Suppressor macrophage (primary cell): ENCODE results near the gene VKORC1.
"Not testable (repeated sequence)": the region's sequence is repeated elsewhere in the genome, so short reads cannot be mapped to it uniquely, and the experiment has no call there.

ENCODE experiments used
- DNase-seq, 4 experiments: peaks; one replicate each; pipeline ENCODE4 v3.0.0-alpha.2; 2020 to 2022
- total RNA-seq, 17 experiments: gene quantifications; one replicate each; lab custom pipeline; 2026; ENCODE audit warnings: mixed read lengths in 6 of 17, inconsistent platforms in 3 of 17; lab: John Stamatoyannopoulos, UW

Gene VKORC1
- 5.9 to 16.4 (median 9.6) reads per million in 17 experiments for total RNA-seq

DNA sequence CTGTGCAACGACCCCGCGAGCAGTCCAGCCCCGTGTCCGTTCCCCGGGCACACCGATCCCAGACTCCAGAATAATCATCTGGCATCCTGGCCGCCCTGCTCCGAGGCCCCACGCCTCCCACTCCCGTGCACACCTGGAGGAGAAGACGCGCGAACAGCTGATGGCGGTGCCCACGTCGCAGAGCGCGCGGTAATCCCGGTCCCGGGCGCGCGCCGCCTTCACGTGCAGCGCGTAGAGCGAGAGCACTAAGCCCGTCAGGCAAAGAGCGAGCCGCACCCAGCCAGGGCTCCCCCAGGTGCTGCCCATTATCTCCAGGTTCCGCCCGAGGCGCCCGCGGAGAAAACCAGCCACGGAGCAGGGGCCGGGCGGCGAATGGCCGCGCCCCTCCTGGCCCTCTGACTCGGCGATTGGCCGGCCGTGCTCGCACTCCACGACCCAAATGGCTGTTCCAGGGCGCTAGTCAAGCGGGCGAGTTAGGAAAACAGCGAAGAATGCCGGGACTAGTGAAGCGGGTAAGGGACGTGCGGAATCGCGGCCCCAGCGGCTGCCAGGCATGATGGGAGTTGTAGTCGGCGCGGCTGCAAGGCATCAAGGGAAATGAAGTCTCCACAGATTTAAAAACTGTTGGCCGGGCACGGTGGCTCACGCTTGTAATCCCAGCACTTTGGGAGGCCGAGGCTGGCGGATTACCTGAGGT is at the start of gene VKORC1:
VKORC1 (minus strand) TSS at position 374 of the 697 bp plus-strand sequence; CDS start at position 306, 68 bp downstream.
- DNase-seq: peak; percentile 97 to 99 (median 98)

DNA sequence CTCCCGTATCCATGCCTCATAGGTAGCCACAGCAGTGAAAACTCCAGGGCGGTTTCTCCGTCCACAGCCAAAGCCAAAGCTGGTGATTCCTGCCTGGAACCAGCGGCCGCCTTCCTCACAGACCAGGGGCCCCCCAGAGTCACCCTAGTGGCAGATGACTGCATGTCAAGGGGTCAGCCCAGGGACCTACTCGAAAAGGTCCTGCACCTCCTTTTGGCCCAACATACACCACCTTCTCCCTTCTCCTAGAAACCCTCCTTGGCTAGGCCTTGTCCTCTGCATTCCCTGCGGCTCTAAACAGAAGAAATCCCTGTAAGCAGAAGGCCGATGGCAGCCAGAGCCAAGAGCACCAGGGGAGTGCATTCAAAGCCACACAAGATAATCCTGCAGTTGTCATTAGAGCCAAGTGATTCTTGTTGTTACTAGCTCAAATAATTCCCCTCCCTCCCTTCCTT is 49.1 kb upstream of the VKORC1 start:
- DNase-seq: no peak

DNA sequence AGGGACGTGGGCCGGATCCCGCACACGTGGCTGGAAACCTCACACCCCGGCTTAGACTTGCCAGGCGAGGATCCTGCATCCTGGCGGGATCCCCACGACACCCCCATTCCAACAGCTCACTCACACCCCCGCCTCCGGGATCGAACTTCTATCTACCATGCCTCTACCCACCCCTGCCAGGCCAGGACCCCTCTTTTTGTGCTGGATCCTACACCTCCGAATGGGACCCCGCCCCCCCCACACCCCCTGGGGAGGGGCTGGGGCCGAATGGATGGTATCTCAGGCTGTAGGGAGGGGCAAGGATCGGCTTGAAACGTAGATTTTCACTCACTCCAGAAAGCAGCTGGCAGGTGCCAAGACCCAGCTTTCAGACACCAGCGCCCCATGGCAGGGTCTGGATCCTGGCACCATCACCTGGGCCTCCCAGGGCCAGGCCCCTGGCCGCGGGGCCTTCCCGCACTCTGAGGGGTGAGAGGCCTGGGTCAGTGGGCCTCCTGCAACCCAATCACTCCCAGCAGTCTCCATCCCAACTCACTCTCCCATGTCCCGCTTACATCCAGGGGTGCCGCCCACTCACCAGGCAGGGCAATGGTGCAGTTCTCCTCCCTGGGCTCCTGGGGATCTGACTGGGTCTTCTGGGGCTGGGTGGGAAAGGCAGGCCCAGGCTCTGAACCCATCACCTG is 48.6 kb upstream of the VKORC1 start:
- no peak for DNase-seq

DNA sequence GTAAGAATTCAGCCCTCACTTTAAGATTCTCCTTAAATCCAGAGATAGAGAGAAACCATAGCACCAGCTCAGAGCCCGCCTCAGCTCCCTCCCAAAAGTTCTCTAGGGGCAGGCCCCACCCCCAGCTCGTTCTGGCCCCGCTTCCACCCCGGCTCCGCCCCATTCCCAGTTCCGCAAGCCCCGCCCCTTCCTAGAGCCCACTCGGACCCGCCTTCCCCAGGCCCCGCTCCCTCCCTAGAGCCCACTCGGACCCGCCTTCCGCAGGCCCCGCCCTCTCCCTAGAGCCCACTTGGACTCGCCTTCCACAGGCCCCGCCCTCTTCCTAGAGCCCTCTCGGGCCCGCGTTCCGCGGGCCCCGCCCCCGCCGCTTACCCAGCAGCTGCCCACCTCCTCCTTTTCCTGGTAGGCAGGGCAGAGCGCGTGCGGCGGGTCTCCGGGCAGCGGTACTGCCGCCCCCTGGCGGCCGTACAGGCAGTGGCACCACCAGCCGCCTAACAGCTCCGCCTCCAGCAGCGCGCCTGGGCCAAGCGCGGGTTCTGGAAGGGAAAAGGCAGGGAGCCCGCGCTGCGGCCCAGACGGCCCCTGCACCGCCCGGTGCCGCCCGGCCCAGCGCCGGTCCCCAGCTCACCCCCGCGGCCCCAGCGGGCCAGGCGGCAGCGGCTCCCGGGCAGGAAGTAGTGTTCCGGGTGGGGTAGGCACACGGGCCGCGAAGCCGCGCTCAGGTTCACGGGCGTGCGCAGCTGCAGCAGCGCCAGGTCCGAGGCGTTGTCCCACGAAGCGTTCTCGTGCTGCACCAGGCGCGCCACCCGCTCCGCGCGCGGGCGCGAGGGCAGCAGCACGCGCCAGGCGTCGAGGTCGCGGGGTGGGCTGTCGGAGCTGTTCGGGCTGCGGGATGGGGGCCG is 47.8 kb upstream of the VKORC1 start:
- peak; percentile 99 to 100 (median 99) for DNase-seq

DNA sequence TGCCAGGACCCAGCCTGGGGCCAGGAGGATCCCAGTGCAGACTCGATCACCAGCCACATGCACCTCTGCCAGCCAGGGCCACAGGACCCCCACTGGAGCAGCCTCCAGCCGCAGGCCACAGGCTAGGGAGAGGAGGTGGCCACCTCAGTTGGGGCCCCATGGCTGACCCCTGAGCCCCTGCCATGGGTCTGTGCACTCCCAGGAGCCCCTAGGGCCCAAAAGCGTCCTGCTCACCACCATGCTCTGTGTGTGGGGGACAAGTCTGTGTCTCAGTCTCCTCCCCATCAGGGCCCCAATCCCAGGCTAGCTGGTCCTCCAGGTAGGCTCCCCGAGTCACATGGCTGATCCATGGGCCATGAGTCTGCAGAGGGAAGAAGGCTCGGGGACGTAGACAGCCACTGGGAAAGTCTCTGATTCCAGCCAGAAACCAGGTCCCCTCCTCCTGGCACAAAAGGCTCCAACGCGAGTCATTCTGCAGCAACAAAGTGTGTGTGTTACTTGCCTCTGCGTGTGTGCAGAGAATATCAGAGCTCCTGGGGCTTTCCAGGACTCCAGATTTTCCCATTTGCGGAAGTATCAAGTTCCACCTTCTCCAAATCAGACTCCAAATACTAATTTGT is 47.0 kb upstream of the VKORC1 start:
- no peak for DNase-seq

DNA sequence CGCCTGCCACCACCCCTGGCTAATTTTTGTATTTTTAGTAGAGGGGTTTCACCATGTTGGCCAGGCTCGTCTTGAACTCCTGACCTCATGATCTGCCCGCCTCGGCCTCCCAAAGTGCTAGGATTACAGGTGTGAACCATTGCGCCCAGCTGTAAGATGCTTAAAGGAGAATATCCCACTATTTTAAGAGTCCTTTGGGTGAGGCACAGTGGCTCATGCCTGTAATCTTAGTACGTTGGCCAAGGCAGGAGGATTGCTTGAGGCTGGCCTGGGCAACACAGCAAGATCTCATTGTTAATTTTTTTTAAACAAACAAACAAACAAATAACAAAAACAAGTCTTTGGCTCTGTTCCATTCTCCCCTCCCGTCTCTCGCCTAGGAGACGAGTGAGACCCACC is 46.5 kb upstream of the VKORC1 start:
- DNase-seq: not testable (repeated sequence)

DNA sequence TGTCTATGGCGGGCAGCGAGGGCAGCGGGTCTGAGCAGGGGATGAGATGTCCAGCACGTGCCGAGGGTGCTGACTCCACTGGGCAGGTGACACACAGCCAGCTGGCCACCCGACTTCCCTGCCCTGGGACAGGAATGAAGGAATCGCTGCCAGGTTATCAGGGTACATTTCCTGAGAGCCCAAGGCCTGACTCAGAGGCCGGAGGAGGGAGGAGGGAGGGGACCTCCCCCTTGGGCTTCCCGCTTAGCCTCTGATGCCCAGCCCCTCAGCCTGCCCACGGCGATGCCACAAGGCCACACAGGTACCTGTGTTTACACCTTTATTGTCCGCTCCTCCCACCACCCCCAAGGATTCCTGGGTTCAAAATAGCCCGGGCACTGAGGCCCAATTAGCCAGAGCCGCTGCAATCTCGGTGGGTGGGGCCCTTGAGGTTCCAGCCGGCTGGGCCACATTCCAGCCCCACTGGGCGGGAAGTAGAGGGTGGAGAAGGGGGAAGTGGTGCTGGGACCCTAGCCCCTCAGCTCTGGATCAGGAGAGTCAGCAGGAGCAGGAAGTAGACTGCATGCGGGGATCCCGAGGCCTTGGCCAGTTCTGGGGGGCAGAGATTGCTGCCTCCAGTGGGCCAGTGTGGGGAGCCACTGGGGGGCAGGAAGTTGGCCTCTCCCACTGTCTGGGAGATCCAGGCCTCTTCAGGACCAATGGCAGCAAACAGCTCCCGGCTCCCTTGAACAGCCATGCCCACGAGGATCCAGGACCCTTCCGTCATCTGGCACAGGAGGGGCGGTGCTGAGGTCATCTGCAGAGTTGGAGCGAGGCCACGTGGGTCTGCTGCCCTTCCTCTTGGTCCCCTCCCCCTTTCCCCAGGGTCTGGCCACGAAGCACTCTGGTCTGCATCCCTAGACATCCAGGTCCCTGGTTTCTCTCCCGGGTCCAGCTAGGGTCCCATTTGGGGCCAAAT is 44.3 kb upstream of the VKORC1 start:
- DNase-seq: no peak

DNA sequence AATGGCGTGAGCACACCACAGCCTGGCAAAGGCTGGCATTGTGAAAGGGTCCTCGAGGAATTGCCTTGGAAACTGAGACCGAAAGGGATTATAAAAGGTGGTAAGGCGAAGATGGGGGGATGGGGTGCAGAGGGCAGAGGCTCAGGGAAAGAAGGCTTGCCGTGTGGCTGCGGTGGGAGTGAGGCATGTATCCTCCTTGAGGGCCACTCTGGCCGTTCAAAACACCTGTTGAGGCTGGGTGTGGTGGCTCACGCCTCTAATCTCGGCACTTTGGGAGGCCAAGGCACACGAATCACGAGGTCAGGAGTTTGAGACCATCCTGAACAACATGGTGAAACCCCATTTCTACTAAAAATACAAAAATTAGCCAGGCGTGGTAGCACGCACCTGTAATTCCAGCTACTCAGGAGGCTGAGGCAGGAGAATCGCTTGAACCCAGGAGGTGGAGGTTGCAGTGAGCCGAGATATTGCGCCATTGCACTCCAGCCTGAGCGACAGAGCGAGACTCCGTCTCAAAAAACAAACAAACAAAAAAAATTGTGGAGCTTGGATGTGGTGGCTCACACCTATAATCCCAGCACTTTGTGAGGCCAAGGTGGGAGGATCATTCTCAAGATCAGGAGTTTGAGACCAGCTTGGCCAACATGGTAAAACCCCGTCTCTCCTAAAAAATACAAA is 42.4 kb upstream of the VKORC1 start:
- not testable (repeated sequence) for DNase-seq

DNA sequence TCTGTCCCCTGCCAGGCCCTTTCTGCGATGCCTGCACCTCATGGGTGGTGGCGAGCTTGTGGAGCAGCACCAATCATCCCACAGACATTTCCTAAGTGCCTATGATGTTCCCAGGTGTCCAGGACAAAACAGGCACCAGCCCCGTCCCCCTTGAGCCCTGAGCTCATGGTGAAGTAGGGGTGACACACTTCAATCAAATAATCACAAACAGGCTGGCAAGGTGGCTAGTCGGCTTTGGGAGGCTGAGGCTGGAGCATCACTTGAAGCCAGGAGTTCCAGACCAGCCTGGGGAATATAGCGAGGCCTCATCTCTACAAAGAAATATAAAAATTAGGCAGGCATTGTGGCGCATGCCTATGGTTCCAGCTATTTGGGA is 41.7 kb upstream of the VKORC1 start:
- no peak for DNase-seq

DNA sequence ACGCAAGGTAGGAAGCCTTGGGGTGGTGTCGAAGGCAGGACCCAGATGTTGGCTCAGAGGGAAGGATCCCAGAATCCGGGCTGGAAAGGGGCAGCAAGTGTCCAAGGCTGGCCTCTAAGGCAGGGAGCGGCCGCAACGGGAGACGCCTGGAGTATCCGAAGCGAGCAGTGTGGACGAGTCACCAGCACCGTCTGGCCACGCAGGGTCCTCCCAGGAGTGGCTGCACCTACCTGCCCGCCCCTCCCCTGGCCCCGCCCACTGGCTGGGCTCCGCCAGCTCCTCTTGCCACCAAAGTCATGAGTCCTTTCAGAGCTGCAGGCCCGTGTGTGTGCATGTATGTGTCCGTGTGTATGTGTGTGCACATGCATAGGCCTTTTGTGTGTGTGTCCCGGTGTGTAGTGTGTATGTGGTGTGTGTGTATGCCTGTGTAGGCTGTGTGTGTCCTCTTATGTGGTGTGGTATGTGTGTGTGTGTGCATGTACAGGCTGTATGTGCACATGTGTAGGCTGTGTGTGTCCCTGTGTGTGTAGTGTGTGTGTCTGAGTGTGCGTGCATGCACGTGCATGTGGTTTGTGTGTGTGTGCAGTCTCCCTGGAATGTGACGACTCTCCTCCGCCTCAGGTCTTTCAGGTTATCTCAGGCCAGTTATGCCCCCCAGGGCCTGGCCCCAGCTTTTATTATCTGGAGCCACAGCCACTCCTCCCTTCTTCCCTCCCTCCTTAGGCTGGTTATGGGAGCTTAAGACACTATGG is 41.1 kb upstream of the VKORC1 start, which contains the start of gene PRSS8:
PRSS8 (minus strand) TSS at position 193 of the 752 bp plus-strand sequence. CDS start 229 bp downstream, outside the sequence.
- no peak for DNase-seq

DNA sequence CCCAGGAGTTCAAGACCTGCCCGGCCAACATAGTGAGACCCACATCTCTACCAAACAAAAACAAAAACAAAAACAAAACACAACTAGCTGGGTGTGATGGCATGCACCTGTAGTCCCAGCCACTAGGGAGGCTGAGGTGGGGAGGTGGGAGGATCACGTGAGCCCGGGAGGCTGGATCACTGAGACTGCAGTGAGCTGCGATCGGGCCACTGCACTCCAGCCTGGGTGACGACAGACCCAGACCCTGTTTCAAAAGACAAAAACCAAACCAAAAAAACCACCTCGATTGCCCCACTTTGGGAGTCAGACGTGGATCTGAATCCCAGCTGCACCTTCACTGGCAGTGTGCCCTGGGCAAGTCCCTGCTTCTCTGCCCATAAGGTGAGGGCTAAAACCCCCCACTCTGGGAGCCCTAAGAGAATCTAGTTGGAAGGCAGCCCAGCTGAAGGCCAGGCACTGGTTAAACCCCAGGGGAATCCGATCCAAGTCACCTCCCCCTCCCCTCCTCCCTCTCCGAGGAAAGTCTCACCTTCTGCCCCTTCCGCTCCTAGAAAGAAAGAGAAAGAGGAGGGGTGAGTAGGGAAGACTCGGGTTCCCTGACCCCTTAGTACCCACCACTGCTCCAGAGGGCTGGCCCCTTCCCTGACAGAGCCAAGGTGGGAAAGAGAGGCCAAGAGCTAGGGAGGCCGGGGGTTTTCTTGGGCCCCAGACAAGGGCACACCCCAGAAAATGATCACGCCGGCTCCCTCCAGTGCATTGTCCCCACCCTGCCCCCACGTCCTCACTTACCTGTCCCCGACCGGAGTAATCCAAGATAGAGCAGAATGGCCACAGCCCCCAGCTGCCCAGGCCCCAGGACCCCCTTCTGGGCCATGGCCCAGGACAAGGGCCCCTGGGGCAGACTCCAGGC is 40.3 kb upstream of the VKORC1 start:
- peak in 1 of 4 experiments; percentile 26 for DNase-seq

DNA sequence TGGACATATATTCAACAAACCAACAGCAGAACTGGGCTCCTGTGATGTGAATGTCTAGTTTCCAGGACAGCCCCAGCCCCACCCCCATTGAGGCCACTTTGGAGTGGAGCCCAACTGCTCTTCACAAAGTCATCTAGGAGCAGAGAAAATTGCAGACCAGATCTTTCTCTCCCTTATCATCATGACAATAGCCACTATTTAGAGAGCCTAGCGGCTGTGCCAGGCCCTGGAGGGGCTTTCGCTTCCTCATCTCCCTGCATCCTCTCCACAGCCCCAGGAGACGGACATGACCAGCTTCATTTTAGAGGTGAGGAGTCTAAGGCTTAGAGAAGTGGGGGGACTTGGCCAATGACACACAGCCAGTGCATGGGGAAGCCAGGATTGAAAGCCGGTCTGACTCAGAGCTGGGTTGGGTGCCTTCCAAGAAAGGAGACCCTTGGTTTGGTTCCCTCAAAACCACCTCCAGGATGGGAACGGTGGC is 39.5 kb upstream of the VKORC1 start:
- peak; percentile 29 to 63 (median 59) for DNase-seq

DNA sequence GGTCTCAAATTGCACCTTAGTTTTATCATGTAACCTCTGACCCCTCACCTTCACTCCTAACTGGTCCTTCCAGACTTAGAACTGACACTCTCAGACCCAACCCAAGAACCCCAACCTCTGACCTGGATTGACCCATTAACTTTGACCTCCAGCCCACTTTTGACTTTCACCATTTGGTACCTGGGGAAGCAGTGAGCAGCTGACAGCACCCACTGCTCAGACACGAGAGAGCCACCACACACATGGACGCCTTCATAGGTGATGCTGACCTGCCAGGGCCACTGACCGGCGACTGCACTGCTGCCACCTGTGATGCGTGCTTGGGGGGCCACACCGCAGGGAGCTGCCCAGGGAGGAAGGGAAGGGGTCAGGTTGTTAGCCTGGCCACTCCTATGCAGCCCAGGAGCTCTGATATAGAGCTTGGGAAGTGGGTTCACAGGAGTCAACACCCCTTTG is 38.5 kb upstream of the VKORC1 start:
- DNase-seq: no peak

DNA sequence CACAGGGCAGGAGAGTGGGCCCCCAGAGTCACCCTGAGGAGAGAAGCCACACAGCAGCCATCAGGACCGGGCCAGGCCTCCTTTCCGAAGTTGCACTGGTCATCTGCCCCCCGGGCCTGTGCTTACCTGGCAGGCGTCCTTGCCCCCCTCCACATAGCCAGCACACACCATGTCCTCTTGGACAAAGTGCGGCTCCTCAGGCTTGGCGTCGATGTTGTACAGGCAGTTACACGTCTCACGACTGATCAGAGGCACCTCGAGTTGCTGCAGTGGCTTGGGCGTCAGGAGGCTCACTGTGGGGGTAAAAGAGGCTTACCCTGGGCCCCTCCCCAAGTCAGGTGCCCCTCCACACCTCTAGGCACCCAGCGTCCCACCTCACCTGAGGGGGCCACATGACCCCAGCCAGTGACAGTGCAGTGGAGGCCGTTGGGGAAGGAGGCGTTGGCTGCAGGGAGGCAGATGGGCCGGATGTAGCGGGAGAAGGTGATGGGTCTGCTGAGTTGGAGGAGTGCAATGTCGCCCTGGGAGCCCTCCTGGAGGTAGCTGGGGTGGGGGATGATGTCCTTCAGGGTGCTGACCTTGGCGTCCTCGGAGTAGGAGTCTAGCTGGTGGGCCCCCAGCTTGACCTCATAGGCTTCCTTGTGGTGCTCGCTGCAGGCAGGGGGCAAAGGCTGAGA is 37.8 kb upstream of the VKORC1 start:
- no peak for DNase-seq

DNA sequence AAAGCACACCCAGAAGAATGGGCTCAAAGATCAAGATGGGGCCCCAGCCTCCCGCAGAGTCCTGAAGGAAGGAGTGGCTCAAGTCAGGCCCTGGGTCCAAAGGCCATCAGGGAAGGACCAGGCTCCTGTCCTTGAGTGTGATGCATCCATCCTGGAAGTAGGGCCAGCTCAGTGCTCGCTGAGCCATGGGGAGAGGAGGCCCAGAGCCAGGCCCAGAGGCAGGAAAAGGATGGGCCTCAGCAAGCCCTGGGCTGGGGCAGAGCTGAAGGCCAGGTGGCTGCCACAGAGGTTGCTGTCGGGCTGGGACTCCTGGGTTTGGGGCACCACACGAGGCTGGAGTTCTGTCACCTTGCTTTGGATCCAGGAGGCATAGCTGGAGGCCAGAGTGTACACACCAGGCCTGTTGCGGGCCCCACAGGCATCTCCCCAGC is 37.3 kb upstream of the VKORC1 start:
- no peak for DNase-seq

DNA sequence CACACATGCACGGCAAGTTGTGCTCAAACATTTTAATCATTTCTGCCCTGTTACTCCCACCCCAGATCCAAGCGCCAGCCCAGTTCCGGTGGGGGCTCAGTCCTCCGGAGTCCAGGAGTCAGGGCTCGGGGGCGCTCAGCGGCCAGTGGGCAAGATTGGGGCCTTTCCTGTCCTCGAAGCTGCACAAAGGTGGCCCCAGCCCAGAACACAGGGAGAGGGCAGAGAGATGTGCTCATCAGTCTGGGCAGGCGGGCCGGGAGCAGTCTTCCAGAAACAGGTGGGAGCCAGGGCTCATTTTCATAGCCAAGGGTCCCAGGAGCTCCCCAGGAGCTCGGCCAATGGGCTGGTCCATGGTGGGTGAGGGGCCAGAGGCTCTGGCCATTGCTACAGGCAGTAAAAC is 36.8 kb upstream of the VKORC1 start:
- no peak for DNase-seq

DNA sequence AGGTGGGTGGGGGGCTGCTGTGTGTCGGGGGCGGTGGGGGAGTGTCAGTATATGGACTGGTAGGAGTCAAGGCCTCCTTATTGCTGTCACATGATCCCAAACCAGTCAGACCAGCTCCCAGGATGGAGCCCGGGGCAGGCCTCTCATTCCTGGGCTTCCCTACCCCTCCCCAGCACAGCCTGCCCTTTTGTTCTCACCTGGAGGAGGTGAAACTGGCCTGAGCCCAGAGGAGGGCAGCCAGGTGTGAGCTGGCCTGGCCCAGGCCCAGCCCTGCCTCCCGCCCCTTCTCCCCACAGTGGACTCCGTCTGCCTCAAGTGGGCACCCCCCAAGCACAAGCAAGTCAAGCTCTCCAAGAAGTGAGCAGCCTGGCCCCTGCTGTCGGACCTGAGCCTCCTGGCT is 36.3 kb upstream of the VKORC1 start:
- no peak for DNase-seq
